Testis (tissue), 2 donors: ENCODE measurements around the gene GNAS-AS1.

Experiments used
- POLR2A ChIP-seq: fragments of 450-650 bp; IDR thresholded peaks from one replicate; pipeline ENCODE4 v1.6.1; 2017; ENCODE audit warnings: antibody characterized with exemption, mild to moderate bottlenecking, moderate library complexity
- TF ChIP-seq, protein P1 (sequence below), 3 experiments: fragments of 450-650 bp in 2 of 3; fragments of 200-600 bp in 1 of 3; sonication (generic) in 1 of 3; IDR thresholded peaks; one replicate each; pipeline ENCODE4 v1.5.1; 2016 to 2019; ENCODE audit warnings: antibody characterized with exemption in 3 of 3, mild to moderate bottlenecking in 2 of 3, moderate library complexity in 1 of 3

DNA sequence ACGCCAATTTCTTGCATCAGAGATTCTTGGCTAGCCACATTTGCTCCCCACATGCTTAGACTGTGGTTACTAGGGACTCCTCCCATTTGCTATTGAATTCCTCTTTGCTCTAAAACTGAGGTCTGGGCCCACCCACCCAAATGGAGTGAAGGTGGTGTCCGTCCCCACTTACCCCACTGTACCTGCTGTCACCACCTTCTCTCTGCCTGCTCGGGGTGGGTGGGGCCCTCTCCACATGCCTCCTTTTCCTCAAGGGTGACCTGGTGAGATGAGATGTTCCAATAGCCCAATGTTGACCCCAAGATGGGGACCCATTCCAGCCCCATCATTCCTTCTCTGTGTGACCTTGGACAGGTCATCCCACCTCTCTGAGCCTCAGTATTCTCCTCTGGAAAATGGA, 74.6 kb downstream of the GNAS-AS1 start:
- TF ChIP-seq, protein P1, sequence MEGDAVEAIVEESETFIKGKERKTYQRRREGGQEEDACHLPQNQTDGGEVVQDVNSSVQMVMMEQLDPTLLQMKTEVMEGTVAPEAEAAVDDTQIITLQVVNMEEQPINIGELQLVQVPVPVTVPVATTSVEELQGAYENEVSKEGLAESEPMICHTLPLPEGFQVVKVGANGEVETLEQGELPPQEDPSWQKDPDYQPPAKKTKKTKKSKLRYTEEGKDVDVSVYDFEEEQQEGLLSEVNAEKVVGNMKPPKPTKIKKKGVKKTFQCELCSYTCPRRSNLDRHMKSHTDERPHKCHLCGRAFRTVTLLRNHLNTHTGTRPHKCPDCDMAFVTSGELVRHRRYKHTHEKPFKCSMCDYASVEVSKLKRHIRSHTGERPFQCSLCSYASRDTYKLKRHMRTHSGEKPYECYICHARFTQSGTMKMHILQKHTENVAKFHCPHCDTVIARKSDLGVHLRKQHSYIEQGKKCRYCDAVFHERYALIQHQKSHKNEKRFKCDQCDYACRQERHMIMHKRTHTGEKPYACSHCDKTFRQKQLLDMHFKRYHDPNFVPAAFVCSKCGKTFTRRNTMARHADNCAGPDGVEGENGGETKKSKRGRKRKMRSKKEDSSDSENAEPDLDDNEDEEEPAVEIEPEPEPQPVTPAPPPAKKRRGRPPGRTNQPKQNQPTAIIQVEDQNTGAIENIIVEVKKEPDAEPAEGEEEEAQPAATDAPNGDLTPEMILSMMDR (IDR thresholded peaks at IDR 0.05) = no peak
- TF ChIP-seq POLR2A = no peak
